Putamen (tissue), 1 donor: ENCODE measurements around the gene CST1.
"Not testable (repeated sequence)": the region's sequence is repeated elsewhere in the genome, so short reads cannot be mapped to it uniquely, and the experiment has no call there.

ENCODE experiments used
- DNase-seq: peaks from one replicate; pipeline ENCODE4 v3.0.0-alpha.2; 2016; ENCODE audit warnings: low spot score

Gene CST1

DNA sequence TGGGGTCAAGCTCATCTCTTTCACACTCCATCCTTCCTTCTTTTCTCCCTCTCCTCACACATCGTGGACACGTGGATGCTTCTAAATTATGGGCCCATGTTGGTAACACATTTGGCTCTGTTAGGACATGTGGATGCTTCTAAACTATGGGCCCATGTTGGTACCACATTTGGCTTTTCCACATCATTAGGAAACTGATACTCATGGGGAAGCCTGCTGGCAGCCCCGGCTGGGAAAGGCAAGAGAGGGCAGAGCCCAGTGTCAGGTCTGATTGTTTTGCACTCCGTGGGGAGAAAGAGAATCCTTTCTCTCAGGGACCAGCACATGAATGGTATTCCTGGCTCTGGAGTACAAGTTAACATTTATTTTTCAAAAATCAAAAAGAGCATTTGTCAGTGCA, 4.0 kb upstream of the CST1 start:
- no peak for DNase-seq

DNA sequence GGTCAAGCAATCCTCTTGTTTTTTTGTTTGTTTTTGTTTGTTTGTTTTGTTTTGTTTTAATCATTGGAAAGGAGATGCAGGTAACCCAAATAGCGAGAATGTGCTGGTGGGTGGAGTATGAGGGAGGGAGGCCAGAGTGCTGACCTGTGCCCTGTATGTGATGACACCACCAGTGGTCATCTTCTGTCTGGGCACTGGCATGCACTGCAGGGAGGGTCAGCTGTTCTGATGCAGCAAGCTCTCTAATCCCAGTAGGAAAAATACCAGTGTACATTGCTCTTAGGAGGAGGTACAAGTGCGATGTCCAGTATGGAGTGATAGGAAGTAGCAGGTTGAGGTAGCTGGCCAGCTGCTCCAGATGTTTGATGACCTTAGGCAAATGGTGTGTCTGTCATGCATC, 2.9 kb upstream of the CST1 start:
- no peak for DNase-seq

DNA sequence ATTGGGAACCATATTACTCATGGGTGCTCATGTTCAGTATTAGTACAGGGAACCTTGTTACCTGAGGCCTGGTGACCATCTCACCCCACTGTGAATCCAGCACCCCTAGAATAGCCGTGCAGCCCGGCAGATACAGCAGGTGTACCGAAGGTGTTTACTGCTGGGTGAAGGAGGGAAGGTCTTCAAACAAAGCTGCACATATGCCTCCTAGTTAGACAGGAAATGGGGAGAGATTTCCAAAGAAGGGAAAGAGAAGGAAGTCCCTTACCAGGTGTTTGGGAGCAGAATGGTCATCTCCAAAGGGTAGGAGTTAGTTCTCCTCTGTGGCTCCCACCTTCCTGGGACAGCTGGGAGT, 2.4 kb upstream of the CST1 start:
- DNase-seq = no peak

DNA sequence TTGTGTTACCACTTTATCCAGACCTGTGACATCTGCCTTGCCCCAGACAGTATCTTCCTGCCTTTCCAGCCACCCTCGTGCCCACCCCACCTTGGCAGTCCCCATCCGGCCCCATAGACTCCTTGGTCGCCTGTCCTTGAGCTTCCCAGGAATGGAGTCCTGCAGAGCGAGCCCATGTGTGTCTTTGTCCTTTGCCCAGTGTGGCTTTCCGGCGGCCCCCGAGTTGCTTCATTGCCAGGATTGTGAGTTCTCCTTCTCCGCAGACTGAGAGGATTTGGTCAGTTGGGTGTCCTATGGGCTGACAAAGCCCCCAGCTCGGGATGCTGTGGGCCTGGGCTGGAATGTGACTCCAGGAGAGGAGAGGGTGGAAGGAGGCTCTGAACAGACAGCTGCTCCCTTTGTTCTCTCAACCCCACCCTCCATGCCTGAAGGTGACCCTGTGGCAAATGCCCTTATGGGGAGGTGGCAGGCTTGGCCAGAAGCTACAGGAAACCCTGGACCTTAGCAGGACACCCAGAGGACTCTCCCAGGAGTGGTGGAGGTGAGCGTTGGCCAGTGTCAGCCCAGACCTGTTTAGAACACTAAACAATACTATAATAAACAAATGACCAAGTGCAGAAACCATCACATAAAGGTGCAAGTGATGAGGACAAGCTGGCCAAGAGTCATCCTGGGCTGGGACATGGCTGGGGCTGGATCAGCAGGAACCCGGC, 1.9 kb upstream of the CST1 start:
- no peak for DNase-seq

DNA sequence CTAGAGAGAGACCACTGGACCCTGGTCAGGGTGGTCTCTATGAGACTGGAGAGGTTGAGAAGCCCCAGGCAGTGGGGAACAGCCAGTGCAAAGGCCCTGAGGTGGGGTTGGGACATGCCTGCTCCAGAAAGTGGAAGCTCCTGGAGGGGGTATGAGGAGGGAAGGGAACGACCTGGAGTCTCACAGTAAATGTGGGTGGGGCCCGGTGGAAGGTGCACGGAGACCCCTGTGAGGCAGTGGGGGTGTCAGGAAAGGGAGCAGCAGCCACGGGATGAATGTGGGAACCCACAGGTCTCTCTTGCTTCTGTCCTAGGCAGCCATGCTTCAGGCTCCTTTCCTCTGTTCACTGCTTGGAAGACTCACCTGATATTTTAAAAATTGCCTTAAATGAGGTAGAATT, 1.3 kb upstream of the CST1 start:
- no peak for DNase-seq

DNA sequence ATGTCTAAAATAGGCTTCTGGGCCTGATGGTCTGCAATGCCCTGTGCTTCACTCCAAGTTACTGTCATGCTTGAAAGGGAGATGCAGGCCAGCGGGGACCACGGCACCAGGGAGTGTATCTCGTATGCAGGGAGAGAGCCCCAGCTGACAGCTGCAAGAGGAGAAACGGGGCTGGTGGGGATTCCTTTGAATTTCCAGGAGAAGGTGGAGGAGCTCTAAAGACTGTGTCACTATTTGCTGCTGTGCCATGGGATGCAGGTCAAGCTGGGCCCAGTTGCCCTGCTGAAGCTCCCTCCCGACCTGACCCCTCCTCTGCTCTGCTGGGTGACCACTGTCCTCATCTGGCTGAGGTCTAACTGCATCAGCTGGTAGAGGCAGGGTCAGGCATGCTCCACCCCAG, 989 bp downstream of the CST1 start:
- DNase-seq = no peak

DNA sequence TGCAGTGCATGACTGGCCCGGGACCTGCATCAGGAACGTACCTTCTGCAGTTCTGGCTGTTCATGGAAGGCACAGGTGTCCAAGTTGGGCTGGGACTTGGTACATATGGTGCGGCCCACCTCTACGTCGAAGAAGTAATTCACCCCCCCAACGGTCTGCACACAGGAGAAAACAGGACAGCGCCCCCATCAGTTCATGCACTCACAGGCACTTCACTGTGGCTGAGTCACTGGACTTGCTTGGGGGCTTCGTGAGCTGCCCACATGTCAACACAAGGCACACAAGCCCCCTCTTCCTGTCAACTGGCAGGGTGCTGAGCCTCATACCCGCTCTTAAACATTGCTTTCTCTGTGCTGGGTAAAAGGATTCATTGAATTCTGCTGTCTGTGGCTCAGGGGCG, 1.8 kb downstream of the CST1 start:
- DNase-seq = not testable (repeated sequence)

DNA sequence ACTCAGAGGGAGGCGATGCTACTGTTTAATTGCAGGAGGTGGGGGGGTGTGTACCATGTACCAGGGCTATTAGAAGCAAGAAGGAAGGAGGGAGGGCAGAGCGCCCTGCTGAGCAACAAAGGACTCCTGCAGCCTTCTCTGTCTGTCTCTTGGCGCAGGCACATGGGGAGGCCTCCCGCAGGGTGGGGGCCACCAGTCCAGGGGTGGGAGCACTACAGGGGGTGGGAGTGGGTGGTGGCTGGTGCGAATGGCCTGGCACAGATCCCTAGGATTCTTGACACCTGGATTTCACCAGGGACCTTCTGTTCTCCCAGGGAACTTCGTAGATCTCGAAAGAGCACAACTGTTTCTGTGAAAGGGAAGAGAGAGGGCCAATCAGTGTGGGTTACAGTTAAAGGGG, 3.2 kb downstream of the CST1 start:
- not testable (repeated sequence) for DNase-seq

DNA sequence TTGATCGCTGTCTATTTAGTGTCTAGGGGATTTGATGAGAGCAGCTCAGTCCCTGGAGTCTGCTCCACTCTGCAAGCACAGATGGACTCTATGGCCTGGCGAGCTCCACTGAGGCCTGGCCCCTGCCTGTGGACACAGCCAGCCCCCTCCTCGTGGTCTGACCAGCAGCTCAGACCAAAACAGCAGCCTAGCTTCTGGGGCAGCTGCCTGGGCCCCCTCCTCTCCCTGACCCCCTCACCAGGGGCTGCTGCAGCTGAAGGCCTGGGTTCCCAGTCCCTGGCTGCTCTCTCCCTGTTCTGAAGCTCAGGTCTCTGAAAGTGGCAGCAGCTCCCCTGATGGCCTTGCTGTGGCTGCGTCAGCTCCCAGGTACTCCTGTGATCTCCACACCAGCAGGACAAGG, 3.6 kb downstream of the CST1 start:
- not testable (repeated sequence) for DNase-seq

DNA sequence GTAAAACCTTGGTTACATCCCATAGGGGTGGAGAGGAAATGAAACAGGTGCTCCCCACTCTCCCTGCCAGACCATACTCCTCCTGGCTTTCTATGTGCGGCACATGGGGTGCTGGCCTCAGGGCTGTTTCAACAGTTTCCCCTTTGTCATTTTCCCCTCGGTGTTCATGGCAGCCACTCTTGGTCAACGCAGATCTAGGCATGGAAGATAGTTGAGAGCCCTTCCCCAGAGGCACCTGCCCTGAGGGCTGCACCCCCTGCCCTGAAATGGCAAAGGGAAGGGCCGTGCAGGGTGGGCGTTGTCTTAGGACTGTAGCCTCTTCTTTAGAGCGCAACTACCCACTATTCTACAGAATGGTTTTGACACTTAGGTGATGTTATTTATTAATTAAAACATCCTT, 4.4 kb downstream of the CST1 start:
- DNase-seq = no peak

DNA sequence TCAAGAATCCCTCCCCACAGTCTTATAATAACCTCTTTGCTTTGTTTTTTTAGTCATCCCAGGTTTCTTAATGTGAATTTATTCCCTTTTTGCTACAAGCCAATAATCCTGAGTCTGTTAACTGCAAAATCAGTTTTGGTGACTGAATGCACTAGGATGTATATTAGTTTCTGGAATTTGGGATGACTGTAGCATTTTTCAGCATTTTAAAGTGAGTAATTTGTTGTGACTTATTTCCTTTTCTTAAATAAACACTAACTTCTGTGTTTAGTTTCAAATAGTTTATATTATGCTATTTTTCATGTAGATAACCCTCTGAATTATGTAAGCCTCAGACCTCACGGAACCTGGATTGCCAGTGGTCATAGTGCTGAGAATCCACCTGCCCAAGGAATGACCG, 5.5 kb downstream of the CST1 start:
- no peak for DNase-seq

DNA sequence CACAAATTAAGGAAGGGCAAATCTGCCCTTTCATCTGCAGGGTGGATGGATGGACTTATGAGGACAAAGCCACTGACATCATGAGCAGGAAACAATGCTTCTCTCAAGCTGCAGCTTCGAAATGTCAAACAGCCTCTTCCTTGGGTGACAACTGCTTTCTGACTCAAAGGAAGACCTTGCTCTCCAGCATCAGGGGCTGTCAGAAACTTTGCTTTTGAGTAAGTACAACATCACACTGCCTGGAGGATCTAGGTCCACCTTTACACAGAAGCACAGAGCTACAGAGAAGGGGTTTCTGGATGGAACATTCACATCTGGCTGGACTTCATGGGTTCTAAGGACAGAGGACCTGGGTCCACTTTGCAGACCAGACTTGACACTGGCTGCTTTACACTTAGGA, 5.9 kb downstream of the CST1 start:
- DNase-seq = no peak

DNA sequence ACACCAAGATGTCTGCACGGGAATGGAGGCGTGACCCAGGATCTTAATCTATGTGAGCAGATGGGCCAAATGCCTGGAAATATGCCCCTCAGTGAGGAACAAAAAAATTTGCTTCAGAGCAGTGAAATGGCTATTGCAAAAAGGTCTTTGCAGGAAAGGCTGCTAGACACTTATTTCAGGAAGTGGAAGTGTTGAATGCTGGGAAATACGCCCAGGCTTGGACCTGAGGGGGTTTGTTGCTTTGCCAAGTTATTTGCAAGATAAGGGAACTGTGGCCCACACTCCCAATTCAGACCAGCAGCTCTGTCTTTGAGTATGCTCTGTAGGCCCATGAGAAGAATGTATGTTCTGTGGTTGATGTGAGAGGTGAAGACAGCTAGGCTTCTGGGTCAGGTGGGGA, 15.3 kb downstream of the CST1 start:
- DNase-seq = not testable (repeated sequence)

DNA sequence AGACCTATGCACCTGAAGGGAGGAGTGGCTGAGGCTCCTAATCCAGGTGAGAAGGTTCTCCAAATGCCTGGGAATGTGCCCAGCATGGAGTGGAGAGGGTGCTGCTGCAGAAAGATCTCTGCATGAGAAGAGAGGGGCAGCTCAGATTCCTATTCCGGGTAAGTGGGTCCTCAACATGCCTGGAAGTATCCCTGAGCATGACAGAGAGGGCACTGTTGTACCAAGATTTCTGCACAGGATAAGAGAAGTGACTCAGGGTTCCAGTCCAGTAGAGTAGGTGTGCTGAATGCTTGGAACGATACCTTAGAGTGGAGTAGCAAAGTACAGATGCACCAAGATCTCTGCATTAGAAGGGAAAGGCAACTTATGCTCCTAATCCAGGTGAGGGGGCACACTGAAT, 15.8 kb downstream of the CST1 start:
- not testable (repeated sequence) for DNase-seq

DNA sequence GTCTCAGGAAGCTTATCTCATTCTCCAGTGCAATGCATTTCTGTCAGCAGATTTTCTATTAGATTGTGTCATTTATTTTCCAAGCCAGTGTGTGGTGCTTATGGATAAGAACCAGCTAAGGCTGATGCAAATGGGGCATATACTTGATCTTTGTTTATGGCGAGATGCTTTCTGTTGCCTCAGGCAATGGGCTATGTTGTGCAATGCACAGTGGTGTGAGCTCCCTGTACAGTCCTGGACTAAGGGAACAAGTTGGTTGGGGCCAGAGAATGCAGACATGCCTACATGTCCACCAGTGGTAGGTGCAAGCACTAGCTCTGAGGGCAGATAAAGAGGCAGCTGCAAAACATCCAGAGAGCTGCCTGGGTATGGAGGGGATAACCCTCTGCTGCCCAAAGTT, 16.3 kb downstream of the CST1 start:
- not testable (repeated sequence) for DNase-seq

DNA sequence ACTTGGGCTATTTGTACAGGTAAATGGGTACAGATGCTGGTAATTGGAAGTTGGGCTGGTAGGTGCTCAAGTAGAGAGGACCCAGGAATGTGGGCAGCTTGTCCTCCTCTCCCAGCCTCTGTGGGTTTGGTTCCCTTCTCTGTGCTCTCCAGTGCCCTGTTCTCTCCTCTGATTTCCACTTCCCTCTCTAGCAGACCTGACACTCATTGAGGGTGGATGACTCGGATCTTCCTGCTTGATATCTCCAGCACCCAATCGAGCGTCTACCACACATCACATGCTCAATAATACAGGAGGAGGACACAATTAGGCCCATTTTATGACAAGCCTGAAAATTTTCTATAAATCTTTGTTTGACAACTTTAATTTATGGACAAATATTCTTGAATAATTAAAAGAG, 23.7 kb downstream of the CST1 start:
- no peak for DNase-seq

DNA sequence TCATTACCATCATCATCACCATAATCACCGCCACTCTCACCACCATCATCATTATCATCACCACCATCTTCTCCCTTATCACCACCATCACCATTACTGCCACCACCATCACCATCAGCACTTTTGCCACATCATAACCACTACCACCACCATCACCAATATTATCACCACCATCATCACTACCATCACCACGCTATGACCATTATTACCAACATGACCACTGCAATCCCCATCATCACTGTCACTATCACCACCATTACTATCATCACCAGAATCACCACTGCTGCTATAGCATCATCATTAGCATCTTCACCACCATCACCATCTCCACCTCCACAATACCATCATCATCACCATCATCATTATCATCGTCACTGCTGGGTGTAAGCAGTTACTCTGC, 25.6 kb downstream of the CST1 start:
- DNase-seq = no peak

DNA sequence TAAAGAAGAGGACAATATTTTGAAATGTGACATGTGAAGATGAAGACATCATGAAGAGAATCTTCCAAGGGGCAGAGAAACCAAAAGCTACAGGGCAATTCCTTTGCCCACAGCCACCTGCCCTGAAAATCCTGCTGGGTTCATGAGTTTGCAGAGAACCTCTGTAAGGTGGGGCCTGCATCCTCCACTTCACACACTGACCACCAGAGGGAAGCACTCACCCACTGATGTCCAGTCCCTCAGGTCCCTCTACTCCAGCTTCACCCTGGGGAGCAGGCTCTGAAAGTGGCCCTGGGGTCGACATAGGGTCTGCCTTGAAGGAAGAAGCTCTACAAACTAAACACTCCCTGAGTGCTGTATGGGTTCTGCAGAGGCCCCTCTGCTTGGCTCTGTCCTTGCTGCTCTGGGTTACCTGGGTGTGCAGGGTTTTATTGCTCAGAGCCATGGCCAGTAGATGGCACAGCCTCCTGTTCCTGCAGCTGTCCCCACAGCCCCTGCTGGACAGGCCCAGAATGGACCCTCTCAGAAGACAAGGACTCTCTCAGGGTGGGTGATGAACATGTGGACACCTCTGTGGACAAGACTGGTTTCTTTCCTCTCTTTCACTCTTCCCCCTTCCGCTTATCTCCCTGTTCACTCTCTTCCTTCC, 27.0 kb downstream of the CST1 start:
- not testable (repeated sequence) for DNase-seq

DNA sequence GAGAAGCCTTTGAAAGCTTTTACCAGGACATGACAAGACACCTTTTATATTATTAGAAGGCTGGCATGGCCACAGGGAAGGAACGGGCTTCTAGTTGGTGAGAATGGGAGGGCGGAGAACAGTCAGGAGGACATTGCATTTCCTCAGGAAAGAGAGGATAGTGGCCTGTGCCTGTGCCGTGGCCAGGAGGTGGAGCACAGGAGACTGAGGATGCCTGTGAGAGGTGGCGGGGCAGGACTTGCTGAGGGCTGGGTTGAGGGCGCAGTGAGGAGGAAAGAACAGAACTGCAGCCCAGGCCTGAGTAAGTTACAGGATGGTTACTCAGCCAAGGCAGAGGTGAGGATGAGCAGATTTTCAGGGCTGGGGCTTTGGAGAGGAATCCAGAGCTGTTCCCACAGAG, 27.9 kb downstream of the CST1 start:
- DNase-seq = not testable (repeated sequence)

DNA sequence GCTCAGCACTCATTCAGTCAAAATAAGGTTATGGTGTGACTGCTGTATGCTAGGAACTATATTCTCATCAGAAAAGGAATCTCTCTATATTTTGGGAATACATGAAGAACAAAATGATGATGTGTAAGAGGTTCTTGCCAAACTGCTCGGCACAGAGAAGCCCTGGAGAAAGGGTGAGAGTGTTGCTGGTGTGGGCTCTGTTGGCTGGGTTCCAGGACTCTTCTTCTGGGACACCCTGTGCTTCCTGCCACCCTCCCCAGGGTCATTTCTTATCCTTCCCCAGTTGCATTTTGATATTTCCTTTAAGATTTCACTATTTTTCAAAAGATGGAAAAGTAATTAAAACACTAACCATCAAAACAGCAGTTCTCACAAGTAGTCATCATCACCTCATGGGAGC, 28.8 kb downstream of the CST1 start:
- no peak for DNase-seq

DNA sequence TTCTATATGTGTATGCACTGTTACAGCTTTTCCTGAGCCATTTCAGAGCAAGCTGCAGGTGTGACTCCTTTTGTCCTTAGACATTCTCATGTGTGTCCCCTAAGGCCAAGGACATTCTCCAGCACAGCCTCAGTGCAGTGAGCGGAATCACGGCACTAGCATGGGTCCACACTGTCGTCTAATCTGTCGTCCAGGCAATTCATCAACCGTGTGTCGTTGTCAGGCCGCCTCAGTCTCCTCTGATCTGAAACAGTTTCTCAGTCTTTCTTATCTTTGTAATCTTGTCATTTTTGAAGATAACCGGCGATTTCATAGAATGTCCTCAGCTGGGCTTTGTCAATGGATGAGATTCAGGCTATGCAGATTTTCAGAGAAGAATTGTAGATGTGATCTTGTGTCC, 31.4 kb downstream of the CST1 start:
- DNase-seq = not testable (repeated sequence)

DNA sequence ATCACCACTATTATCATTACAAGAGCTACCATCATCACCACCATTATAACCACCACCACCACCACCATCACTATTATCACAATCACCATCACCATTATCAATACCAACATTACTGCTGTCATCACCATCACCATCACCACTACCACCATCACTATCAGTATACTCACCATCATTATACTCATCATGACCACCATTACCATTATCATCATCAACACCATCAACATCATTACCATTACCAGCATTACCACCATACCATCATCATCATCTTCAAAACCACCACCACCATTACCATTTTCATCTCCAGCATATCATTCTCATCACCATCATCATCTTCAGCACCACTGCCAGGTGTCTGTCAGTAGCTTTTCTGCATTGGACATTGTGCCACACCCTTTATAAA, 39.0 kb downstream of the CST1 start:
- not testable (repeated sequence) for DNase-seq

DNA sequence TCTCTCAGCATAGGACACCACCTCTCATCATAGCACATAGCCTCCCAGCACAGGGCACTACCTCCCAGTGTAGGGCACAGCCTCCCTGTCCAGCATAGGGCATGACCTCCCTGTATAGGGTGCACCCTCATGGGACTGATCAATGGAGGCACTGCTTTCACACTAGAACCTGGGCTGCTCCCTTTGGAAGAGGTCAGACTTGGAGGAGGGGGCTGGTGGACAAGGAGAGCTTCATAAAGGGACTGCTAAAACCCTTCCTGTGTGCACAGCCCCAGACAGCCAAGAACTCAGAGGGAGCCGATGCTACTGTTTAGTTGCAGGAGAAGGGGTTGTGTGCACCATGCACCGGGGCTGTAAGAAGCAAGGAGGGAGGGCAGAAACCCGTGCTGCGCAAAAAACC, 40.0 kb downstream of the CST1 start:
- no peak for DNase-seq

DNA sequence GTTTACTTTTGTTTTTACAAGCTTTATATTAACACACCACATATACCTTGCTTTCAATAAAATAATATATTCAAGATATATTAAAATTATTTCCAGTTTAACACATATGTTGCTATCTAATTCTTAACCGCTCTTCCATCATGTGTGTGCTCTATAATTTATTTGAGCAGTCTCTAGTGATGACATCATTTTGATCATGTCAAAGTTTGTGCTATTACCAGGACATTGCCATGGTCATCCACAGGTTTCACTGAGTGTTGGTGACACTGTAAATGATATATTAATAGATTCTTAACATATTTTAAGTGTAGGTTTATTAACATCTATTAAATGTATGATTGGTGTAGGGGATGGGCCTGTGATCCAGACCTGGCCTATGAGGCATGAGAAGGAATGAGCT, 44.8 kb downstream of the CST1 start:
- no peak for DNase-seq
